Hepatocyte (in vitro differentiated cells): ENCODE data around the gene ADPRH. TPM values are rescaled to one million over a fixed set of nuclear protein-coding genes. Genes with fewer than 3 reads are reported as not detected.

Source experiments
- DNase-seq: peaks from one replicate; pipeline ENCODE4 v3.0.0-alpha.2; 2016; ENCODE audit warnings: low spot score
- H2AFZ ChIP-seq: fragments of 200-600 bp; sonication (generic); 2 replicates; pipeline ENCODE4 v1.6.0; 2016; ENCODE audit warnings: antibody characterized with exemption, mild to moderate bottlenecking
- H3K27ac ChIP-seq: fragments of 200-600 bp; sonication (generic); 2 replicates; pipeline ENCODE4 v1.5.1; 2016; ENCODE audit warnings: mild to moderate bottlenecking
- H3K27me3 ChIP-seq: fragments of 200-600 bp; sonication (generic); 2 replicates; pipeline ENCODE4 v1.6.1; 2016
- H3K36me3 ChIP-seq: fragments of 200-600 bp; sonication (generic); replicated peaks from 2 replicates; pipeline ENCODE4 v1.5.1; 2016; ENCODE audit warnings: low read depth; ENCODE audit not compliant: insufficient read depth
- H3K4me1 ChIP-seq: fragments of 200-600 bp; sonication (generic); 2 replicates; pipeline ENCODE4 v1.5.1; 2016; ENCODE audit warnings: mild to moderate bottlenecking, moderate library complexity; ENCODE audit not compliant: insufficient read depth
- H3K4me2 ChIP-seq: fragments of 200-600 bp; sonication (generic); 2 replicates; pipeline ENCODE4 v1.6.0; 2016
- H3K4me3 ChIP-seq: fragments of 200-600 bp; sonication (generic); 2 replicates; pipeline ENCODE4 v1.5.1; 2016; ENCODE audit warnings: mild to moderate bottlenecking
- H3K79me2 ChIP-seq: fragments of 200-600 bp; sonication (generic); 2 replicates; pipeline ENCODE4 v1.6.0; 2017; ENCODE audit warnings: mild to moderate bottlenecking
- H3K9me2 ChIP-seq: fragments of 200-600 bp; sonication (generic); replicated peaks from 2 replicates; pipeline ENCODE4 v1.6.0; 2017; ENCODE audit warnings: mild to moderate bottlenecking; ENCODE audit not compliant: insufficient read depth
- H3K9me3 ChIP-seq: fragments of 200-600 bp; sonication (generic); 2 replicates; pipeline ENCODE4 v1.5.1; 2016; ENCODE audit warnings: low read depth, mild to moderate bottlenecking
- H4K20me1 ChIP-seq: fragments of 200-600 bp; sonication (generic); 2 replicates; pipeline ENCODE4 v1.6.0; 2016; ENCODE audit warnings: mild to moderate bottlenecking; ENCODE audit not compliant: insufficient read depth, poor library complexity, severe bottlenecking
- CTCF ChIP-seq: fragments of 200-600 bp; sonication (generic); IDR thresholded peaks from 2 replicates; pipeline ENCODE4 v1.5.1; 2016; ENCODE audit warnings: antibody characterized with exemption, mild to moderate bottlenecking; ENCODE audit not compliant: poor library complexity
- EZH2 ChIP-seq: fragments of 200-600 bp; sonication (generic); IDR thresholded peaks from 2 replicates; pipeline ENCODE4 v1.6.1; 2016; ENCODE audit warnings: antibody characterized with exemption, mild to moderate bottlenecking, borderline replicate concordance
- EZH2phosphoT487 ChIP-seq: fragments of 200-600 bp; sonication (generic); IDR thresholded peaks from one replicate; pipeline ENCODE4 v1.6.1; 2018; ENCODE audit warnings: antibody characterized with exemption, mild to moderate bottlenecking, low read depth, moderate library complexity; ENCODE audit not compliant: unreplicated experiment, severe bottlenecking
- WGBS: methylation state at CpG from one replicate; pipeline ENCODE4 v1.1.6; 2016; ENCODE audit warnings: low lambda C conversion rate; ENCODE audit errors: missing lambda C conversion rate; 5-methylcytosine and 5-hydroxymethylcytosine counted together
- polyA plus RNA-seq: library from polyadenylated mRNA; unstranded; fragments of >200 nt; fragmentation: Nextera tagmentation; extraction: Ambion mirVana; gene quantifications from 2 replicates; pipeline ENCODE4 v1.2.1, GENCODE V29; 2016
- total RNA-seq: library from RNA; depleted of rRNA; stranded (reverse); fragments of >200 nt; gene quantifications from 2 replicates; pipeline ENCODE4 v1.2.3, GENCODE V29; 2014

Gene ADPRH
- total and polyA plus RNA-seq, 2 experiments from 2014 or later: 1.5 to 1.8 TPM

- DNase-seq: no peak
- H3K27me3 ChIP-seq: no peaks in the 10 kb centered on the region
- no peaks in the 10 kb centered on the region for H3K79me2 ChIP-seq
- no peaks in the 10 kb centered on the region for H3K4me1 ChIP-seq
- WGBS: 91% methylated on average over 9 of the region's 9 CpGs
- H3K9me3 ChIP-seq: no peaks in the 10 kb centered on the region
- no peak overlapping the region for H2AFZ ChIP-seq
- no peaks in the 10 kb centered on the region for H3K9me2 ChIP-seq
- H4K20me1 ChIP-seq: no peaks in the 10 kb centered on the region
- H3K4me3 ChIP-seq: no peak overlapping the region
- TF ChIP-seq EZH2phosphoT487: no peak
- no peak for TF ChIP-seq EZH2
- no peak for TF ChIP-seq CTCF
- H3K36me3 ChIP-seq: no peaks in the 10 kb centered on the region
- H3K27ac ChIP-seq: no peak overlapping the region
- no peak overlapping the region for H3K4me2 ChIP-seq
Observed at GRCh38 chr3:119624002-119624720, 44.9 kb downstream of the ADPRH start.

DNA sequence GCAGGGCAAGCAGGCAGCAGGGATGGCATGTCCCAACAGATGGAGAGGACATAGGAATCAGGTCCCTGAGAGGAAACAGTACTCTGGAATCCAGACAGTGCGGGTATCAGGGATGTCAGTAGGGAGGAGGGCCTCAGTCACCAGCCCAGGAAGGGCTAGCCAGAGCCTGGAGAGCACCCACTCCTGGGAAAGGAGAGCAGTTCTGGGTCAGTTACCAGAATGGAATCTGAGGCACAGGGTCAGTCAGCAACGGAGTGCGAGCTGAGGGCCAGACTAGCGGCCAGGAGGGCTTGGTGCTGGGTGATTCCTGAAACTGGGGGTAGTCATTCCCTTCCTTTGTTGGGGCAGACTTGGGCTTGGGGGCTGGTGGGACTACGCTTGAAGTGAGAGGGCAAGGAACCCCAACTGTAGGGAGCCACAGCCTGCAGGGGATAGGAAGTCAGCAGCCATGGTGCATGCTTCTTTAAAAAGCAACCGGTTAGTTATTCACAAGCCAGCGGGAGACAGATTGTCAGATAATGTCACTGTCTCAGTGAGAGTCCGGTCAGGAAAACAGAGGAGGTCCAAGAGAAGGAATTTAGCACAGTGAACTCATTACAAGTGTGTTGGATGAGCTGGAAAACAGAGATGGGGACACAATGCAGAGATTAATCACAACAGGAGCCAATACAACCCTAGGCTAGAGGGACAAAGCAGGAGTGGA is 46.3 kb downstream of the ADPRH start:
- no peaks in the 10 kb centered on the region for H3K9me3 ChIP-seq
- no peaks in the 10 kb centered on the region for H3K36me3 ChIP-seq
- H3K4me2 ChIP-seq: no peak overlapping the region
- no peak overlapping the region for H3K27ac ChIP-seq
- H3K9me2 ChIP-seq: no peaks in the 10 kb centered on the region
- H4K20me1 ChIP-seq: no peaks in the 10 kb centered on the region
- no peak for DNase-seq
- TF ChIP-seq EZH2 (no peak), CTCF (no peak), EZH2phosphoT487 (no peak)
- H3K4me1 ChIP-seq: no peaks in the 10 kb centered on the region
- no peak overlapping the region for H2AFZ ChIP-seq
- no peaks in the 10 kb centered on the region for H3K27me3 ChIP-seq
- WGBS: 61% methylated on average over 8 of the region's 8 CpGs
- no peaks in the 10 kb centered on the region for H3K79me2 ChIP-seq
- no peak overlapping the region for H3K4me3 ChIP-seq

GRCh38 chr3:119626196-119626595 is 46.9 kb downstream of the ADPRH start:
- H3K79me2 ChIP-seq: no peaks in the 10 kb centered on the region
- WGBS: 95% methylated on average over 1 of the region's 1 CpG
- no peak for TF ChIP-seq EZH2
- TF ChIP-seq EZH2phosphoT487: no peak
- TF ChIP-seq CTCF: no peak
- no peaks in the 10 kb centered on the region for H4K20me1 ChIP-seq
- H3K4me1 ChIP-seq: no peaks in the 10 kb centered on the region
- no peak overlapping the region for H2AFZ ChIP-seq
- H3K27ac ChIP-seq: no peak overlapping the region
- no peak overlapping the region for H3K4me3 ChIP-seq
- DNase-seq: no peak
- H3K9me3 ChIP-seq: no peaks in the 10 kb centered on the region
- no peaks in the 10 kb centered on the region for H3K36me3 ChIP-seq
- H3K27me3 ChIP-seq: no peaks in the 10 kb centered on the region
- H3K4me2 ChIP-seq: no peak overlapping the region
- no peaks in the 10 kb centered on the region for H3K9me2 ChIP-seq
